ENCODE measurements around the gene KRTAP5-2.

GRCh38 chr11:1597994-1598380 lies at the start of gene KRTAP5-2:
- TF ChIP-seq EZH2 (IDR thresholded peaks at IDR 0.05; ENCODE audit: low read depth, low read length, severe bottlenecking) (no peak), NRF1 (IDR thresholded peaks at IDR 0.05; ENCODE audit: low read depth, low read length) (no peak)

Measured in H1 (cell line).